Activated naive CD4-positive, alpha-beta T cell treated with anti-CD3 and anti-CD28 coated beads, Interleukin-2, amount 10 ng/mL, durations not matched to agents 7 days and 5 days (primary cell): ENCODE results near the gene CSNK1A1.
"Not testable (repeated sequence)": the region's sequence is repeated elsewhere in the genome, so short reads cannot be mapped to it uniquely, and the experiment has no call there.

Experiments
- CTCF ChIA-PET: fragments of 350-600 bp; sonication (Branson Sonifier 250); formaldehyde crosslinking; loops from one replicate; lab custom pipeline; 2021; ENCODE audit warnings: antibody characterized with exemption; lab: Charles Lee
- DNase-seq: peaks from one replicate; pipeline ENCODE4 v3.0.0-alpha.2; 2020
- H3K27ac Mint-ChIP-seq: one replicate; pipeline ENCODE4 v1.8.0; 2021; ENCODE audit warnings: mild to moderate bottlenecking, moderate library complexity, mixed read lengths
- H3K27me3 Mint-ChIP-seq: one replicate; pipeline ENCODE4 v1.8.0; 2021; ENCODE audit warnings: mild to moderate bottlenecking, mixed read lengths
- H3K36me3 Mint-ChIP-seq: one replicate; pipeline ENCODE4 v1.8.0; 2021; ENCODE audit warnings: mixed read lengths
- H3K4me1 Mint-ChIP-seq: one replicate; pipeline ENCODE4 v1.8.0; 2021; ENCODE audit warnings: mixed read lengths
- H3K4me3 Mint-ChIP-seq: one replicate; pipeline ENCODE4 v1.8.0; 2021; ENCODE audit warnings: mild to moderate bottlenecking, moderate library complexity, mixed read lengths
- H3K9me3 Mint-ChIP-seq: one replicate; pipeline ENCODE4 v1.8.0; 2021; ENCODE audit warnings: mixed read lengths

Gene CSNK1A1

DNA sequence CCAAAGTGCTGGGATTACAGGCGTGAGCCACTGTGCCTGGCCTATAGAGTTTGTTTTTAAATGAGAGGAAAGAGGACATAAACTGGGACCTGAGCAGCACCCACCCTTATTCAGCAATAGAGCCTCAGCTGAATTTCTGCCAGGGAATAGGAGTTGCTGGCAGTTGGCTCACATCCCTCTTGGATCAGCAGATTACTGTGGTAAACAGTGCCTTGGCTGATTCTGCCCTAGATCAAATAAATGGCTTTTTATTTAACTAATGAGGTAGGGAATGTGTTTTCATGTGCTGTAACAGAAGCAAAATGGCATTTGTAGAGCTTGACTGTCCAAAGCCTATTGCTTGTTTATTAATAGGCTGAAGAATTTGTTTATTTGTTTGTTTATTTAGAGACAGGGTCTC is 32.2 kb upstream of the CSNK1A1 start:
- Mint-ChIP-seq H3K4me3 (no peak overlapping the region), H3K36me3 (no peaks in the 10 kb centered on the region), H3K9me3 (no peaks in the 10 kb centered on the region), H3K27me3 (peaks cover 9% of the 10 kb centered on the region), H3K4me1 (peaks cover 12% of the 10 kb centered on the region), H3K27ac (no peak overlapping the region)
- DNase-seq: no peak
- CTCF ChIA-PET: interaction anchor here (0.7 to 1.5 kb wide), 3 partner anchors 11 to 249 kb away, joined by 3 to 4 read pairs (median 3); no protein-coding TSS in a partner anchor

DNA sequence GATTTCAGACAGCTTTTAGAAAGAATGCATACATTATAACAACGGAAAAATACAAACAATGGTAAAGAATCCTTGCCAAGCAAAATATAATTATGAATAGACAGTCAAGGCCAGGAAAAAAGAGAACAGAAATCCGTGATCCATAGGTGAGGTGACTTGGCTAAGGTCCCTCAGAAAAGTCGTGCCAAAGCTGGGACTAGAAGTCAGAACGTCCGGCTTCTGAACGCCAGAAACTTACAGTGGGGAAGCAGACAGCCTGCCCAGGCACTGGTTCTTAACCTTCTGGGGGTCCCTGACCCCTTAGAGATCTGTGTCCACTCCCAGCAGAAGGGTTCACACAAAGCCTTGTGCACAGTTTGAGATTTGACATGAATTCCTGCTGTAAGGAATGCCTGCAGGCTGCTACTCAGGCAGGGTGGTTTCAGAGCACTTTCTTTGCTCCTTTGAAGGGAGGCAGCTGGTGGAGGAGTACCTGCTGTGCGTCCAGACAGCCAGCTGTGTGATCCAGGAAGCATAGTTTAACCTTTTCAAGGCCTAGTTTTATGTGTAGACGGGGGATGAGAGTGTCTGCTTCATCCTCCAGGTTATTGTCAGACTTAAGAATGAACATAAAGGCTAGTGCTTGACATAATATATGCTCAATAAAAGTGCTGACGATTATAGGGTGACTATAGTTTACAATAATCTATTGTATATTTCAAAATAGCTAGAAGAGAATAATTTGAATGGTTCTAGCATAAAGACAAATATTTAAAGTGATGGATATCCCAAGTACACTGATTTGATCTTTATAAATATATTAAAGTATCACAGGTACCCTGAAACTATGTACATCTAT is 30.9 kb upstream of the CSNK1A1 start:
- H3K36me3 Mint-ChIP-seq: no peaks in the 10 kb centered on the region
- CTCF ChIA-PET: interaction anchor here (0.7 to 1.5 kb wide), 5 partner anchors 12 to 154 kb away, joined by 3 to 5 read pairs (median 3); no protein-coding TSS in a partner anchor
- peaks cover 9% of the 10 kb centered on the region for H3K27me3 Mint-ChIP-seq
- peak overlapping the region; percentile 72 for H3K4me3 Mint-ChIP-seq
- no peak for DNase-seq
- H3K4me1 Mint-ChIP-seq: peaks cover 13% of the 10 kb centered on the region
- H3K9me3 Mint-ChIP-seq: no peaks in the 10 kb centered on the region
- H3K27ac Mint-ChIP-seq: no peak overlapping the region

GRCh38 chr5:149581192-149581861 is 30.1 kb upstream of the CSNK1A1 start, which contains the start of gene ARHGEF37:
ARHGEF37 (plus strand) TSS chr5:149581498; CDS start chr5:149597770, 16,272 bp downstream.
- Mint-ChIP-seq H3K27ac (peak within 1 kb of the TSS; percentile 62), H3K9me3 (no peaks in the 10 kb centered on the region), H3K4me1 (peaks cover 20% of the 10 kb centered on the region), H3K4me3 (peak within 1 kb of the TSS; percentile 72), H3K36me3 (no peaks in the 10 kb centered on the region), H3K27me3 (peaks cover 9% of the 10 kb centered on the region)
- peak; percentile 53 for DNase-seq
- CTCF ChIA-PET: interaction anchor here (1.0 to 1.2 kb wide), 2 partner anchors 36 to 38 kb away, joined by 3 to 5 read pairs; no protein-coding TSS in a partner anchor

GRCh38 chr5:149580808-149581191 is 29.6 kb upstream of the CSNK1A1 start:
- CTCF ChIA-PET: interaction anchor here (1.0 to 1.4 kb wide), 3 partner anchors 37 to 146 kb away, joined by 3 to 6 read pairs (median 5); no protein-coding TSS in a partner anchor
- Mint-ChIP-seq H3K27me3 (peaks cover 9% of the 10 kb centered on the region), H3K27ac (peak overlapping the region; percentile 62), H3K4me3 (peak overlapping the region; percentile 70), H3K9me3 (no peaks in the 10 kb centered on the region), H3K36me3 (no peaks in the 10 kb centered on the region), H3K4me1 (peaks cover 26% of the 10 kb centered on the region)
- DNase-seq: no peak

DNA sequence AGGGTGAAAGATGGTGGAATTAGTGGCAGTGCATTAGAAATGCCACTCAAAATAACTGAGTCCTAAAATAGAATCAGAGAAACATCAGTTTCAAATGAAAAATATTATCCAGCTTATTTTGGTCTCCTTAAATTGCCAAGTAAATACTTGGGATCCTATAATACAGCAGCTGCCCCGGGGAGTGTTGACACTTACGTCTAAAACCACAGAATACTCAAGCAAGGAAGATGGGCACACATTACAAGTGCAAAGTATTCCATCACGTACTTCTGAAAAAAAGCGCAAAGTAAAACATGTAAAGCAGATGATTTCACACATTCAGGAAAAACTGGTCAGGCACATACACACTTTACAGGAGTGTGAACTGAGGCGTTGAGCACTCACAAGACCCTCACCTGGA is 27.7 kb upstream of the CSNK1A1 start:
- DNase-seq: no peak
- Mint-ChIP-seq H3K9me3 (no peaks in the 10 kb centered on the region), H3K4me3 (no peak overlapping the region), H3K36me3 (no peaks in the 10 kb centered on the region), H3K27ac (no peak overlapping the region), H3K27me3 (peaks cover 9% of the 10 kb centered on the region), H3K4me1 (peaks cover 32% of the 10 kb centered on the region)
- CTCF ChIA-PET: interaction anchor here (1.2 to 1.3 kb wide), 2 partner anchors 13 to 207 kb away, joined by 3 to 4 read pairs; no protein-coding TSS in a partner anchor

GRCh38 chr5:149576021-149576420 is 24.8 kb upstream of the CSNK1A1 start:
- DNase-seq: peak; percentile 34
- Mint-ChIP-seq H3K27me3 (peaks cover 3% of the 10 kb centered on the region), H3K4me1 (peaks cover 28% of the 10 kb centered on the region), H3K27ac (peak overlapping the region; percentile 93), H3K36me3 (no peaks in the 10 kb centered on the region), H3K9me3 (no peaks in the 10 kb centered on the region), H3K4me3 (no peak overlapping the region)
- CTCF ChIA-PET: interaction anchor here (1.0 to 4.3 kb wide), 7 partner anchors 11 to 142 kb away, joined by 3 to 11 read pairs (median 6); partner anchors contain the start of gene CSNK1A1

GRCh38 chr5:149575131-149575530 is 23.9 kb upstream of the CSNK1A1 start:
- H3K27me3 Mint-ChIP-seq: no peaks in the 10 kb centered on the region
- no peak overlapping the region for H3K4me3 Mint-ChIP-seq
- DNase-seq: no peak
- no peaks in the 10 kb centered on the region for H3K36me3 Mint-ChIP-seq
- H3K9me3 Mint-ChIP-seq: no peaks in the 10 kb centered on the region
- CTCF ChIA-PET: interaction anchor here (0.5 to 4.3 kb wide), 7 partner anchors 10 to 134 kb away, joined by 3 to 11 read pairs (median 3); partner anchors contain the start of gene CSNK1A1
- H3K27ac Mint-ChIP-seq: peak overlapping the region; percentile 3
- peaks cover 21% of the 10 kb centered on the region for H3K4me1 Mint-ChIP-seq

GRCh38 chr5:149572576-149573231 is 21.5 kb upstream of the CSNK1A1 start:
- CTCF ChIA-PET: interaction anchor here (1.8 to 3.7 kb wide), 2 partner anchors 8 to 132 kb away, joined by 6 to 10 read pairs; no protein-coding TSS in a partner anchor
- DNase-seq: no peak
- Mint-ChIP-seq H3K9me3 (no peaks in the 10 kb centered on the region), H3K27me3 (no peaks in the 10 kb centered on the region), H3K4me1 (peaks cover 19% of the 10 kb centered on the region), H3K36me3 (no peaks in the 10 kb centered on the region), H3K27ac (no peak overlapping the region), H3K4me3 (no peak overlapping the region)

DNA sequence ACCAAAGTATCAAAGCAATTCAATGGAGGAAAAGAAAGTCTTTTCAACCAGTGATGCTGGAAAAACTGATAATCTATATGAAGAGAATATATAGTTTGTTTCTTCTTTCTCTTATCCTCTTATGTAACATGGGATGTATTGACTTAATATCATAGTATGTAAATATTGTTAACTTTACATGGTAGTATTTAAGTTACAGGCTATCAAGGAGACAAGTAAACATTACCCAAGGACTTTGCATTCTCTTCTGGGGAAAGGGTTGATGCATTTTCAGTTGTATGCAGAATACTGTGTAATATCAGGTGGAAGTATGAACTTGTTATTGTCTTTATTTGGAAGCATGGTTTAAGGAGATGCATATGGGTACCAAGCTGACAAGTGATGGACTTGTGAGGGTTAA is 20.9 kb upstream of the CSNK1A1 start:
- no peaks in the 10 kb centered on the region for H3K9me3 Mint-ChIP-seq
- no peak for DNase-seq
- no peaks in the 10 kb centered on the region for H3K36me3 Mint-ChIP-seq
- H3K27me3 Mint-ChIP-seq: no peaks in the 10 kb centered on the region
- no peak overlapping the region for H3K4me3 Mint-ChIP-seq
- no peak overlapping the region for H3K27ac Mint-ChIP-seq
- CTCF ChIA-PET: interaction anchor here (1.8 kb wide), 1 partner anchor 131 kb away, joined by 6 read pairs; no protein-coding TSS in a partner anchor
- peaks cover 19% of the 10 kb centered on the region for H3K4me1 Mint-ChIP-seq

GRCh38 chr5:149567226-149567625 is 16.0 kb upstream of the CSNK1A1 start:
- Mint-ChIP-seq H3K4me3 (no peak overlapping the region), H3K4me1 (peaks cover 17% of the 10 kb centered on the region), H3K27me3 (no peaks in the 10 kb centered on the region), H3K9me3 (no peaks in the 10 kb centered on the region), H3K27ac (no peak overlapping the region), H3K36me3 (no peaks in the 10 kb centered on the region)
- CTCF ChIA-PET: interaction anchor here (0.8 to 3.5 kb wide), 6 partner anchors 12 to 184 kb away, joined by 3 to 60 read pairs (median 4); partner anchors contain the start of gene IL17B
- no peak for DNase-seq

DNA sequence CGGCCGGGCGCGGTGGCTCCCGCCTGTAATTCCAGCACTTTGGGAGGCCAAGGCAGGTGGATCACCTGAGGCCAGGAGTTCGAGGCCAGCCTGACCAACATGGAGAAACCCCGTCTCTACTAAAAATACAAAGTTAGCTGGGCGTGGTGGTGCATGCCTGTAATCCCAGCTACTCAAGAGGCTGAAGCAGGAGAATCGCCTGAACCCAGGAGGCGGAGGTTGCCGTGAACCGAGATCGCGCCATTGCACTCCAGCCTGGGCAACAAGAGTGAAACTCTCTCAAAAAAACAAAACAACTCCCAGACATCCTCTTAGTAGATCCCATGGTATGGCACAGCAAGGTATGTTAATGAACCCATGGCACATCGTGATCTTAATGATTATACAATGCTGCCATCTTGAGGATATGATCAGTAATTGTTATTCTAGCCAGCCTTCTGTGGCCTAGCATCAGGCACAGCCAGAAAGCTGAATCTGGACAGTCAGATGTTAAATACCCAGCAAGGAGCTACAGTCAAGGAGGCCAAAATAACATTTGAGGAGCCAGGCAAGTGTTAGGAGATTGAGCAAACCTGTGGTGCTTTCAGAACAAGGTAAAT is 13.4 kb upstream of the CSNK1A1 start:
- H3K4me1 Mint-ChIP-seq: peaks cover 30% of the 10 kb centered on the region
- DNase-seq, H3K27me3 Mint-ChIP-seq: not testable (repeated sequence)

DNA sequence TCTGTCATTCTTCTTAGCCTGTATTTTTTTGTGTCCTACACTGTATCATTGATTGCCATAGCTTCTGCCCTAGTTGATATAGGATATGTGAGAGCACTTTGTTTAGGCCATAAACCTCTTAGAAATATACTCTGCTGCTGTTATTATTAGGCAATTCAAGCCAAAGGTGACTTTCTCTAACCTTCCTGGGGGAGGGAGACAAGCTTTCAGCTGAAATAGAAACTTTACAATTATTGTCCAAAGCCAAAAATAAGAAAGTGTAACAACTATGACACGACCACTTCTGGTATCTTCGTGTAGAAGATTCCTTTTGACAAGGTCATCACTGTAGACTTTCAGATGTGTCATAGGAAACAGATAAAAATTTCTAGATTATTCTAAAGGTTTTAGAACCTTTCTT is 12.2 kb upstream of the CSNK1A1 start:
- CTCF ChIA-PET: interaction anchor here (0.6 to 3.7 kb wide), 17 partner anchors 11 to 1782 kb away, joined by 3 to 45 read pairs (median 7); partner anchors contain the start of gene CSNK1A1
- no peak for DNase-seq
- no peaks in the 10 kb centered on the region for H3K27me3 Mint-ChIP-seq
- H3K27ac Mint-ChIP-seq: no peak overlapping the region
- no peak overlapping the region for H3K4me3 Mint-ChIP-seq
- H3K9me3 Mint-ChIP-seq: no peaks in the 10 kb centered on the region
- peaks cover 30% of the 10 kb centered on the region for H3K4me1 Mint-ChIP-seq
- no peaks in the 10 kb centered on the region for H3K36me3 Mint-ChIP-seq

More for the DNA sequence above, 13.4 kb upstream of the CSNK1A1 start:
- H3K4me3 Mint-ChIP-seq, H3K27ac Mint-ChIP-seq, H3K9me3 Mint-ChIP-seq, H3K36me3 Mint-ChIP-seq: not testable (repeated sequence)
- CTCF ChIA-PET: interaction anchor here (0.7 to 3.5 kb wide), 21 partner anchors 10 to 484 kb away, joined by 3 to 60 read pairs (median 4); partner anchors contain the start of gene IL17B

DNA sequence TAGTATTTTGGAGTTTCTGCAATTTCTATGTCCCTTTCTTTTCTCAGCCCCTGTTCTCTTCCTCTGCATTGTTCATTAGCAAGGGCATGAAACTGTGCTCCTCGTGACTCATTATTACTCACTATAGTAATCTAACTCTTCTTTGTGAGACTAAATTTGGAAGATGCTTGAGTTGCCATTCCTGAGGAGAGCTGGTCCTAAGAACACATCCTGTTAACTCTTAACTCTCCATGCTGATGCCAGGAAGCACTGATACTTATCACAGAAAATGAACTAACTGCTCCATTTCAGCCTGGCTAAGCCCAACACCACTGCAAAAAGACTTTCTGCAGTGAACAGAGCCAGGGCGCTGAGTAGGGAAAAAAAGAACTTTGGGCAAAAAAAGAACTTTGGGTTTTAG is 10.6 kb upstream of the CSNK1A1 start:
- Mint-ChIP-seq H3K9me3 (no peaks in the 10 kb centered on the region), H3K27ac (no peak overlapping the region), H3K4me1 (peaks cover 30% of the 10 kb centered on the region), H3K27me3 (no peaks in the 10 kb centered on the region), H3K36me3 (no peaks in the 10 kb centered on the region), H3K4me3 (no peak overlapping the region)
- CTCF ChIA-PET: interaction anchor here (1.0 to 3.7 kb wide), 11 partner anchors 10 to 244 kb away, joined by 3 to 45 read pairs (median 10); partner anchors contain the start of gene CSNK1A1
- no peak for DNase-seq
